ENCODE measurements around the gene BAAT.

DNA sequence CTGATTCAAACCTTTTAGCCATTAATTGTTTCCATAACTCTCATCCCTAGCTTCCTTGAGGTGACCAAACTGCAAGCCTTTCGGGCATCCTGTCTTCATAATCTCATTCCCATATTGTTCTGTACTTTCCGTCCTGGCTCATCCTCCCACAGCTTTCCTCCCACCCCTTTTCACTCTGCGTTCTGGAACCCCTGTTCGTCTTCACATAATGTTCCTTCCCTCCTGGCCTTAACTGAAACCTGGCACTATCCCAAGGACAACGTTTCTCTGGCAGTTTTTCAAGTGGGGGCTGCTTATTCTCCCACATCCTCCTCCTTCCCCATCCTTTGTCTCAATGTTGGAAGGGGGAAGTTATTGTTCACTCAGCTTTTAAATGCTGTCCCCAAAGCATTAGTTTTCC, 15.3 kb upstream of the BAAT start:
- TF ChIP-seq CTBP1 (IDR thresholded peaks at IDR 0.05; ENCODE audit: borderline replicate concordance) (no peak), SP1 (IDR thresholded peaks at IDR 0.05) (no peak), ZNF384 (IDR thresholded peaks at IDR 0.05) (no peak), BHLHE40 (IDR thresholded peaks at IDR 0.05; ENCODE audit: borderline replicate concordance) (no peak), TARDBP (IDR thresholded peaks at IDR 0.05) (no peak), FOXM1 (IDR thresholded peaks at IDR 0.05; ENCODE audit: borderline replicate concordance) (no peak), FOXA1 (IDR thresholded peaks at IDR 0.05) (no peak), ARNT (IDR thresholded peaks at IDR 0.05) (no peak), ELF4 (IDR thresholded peaks at IDR 0.05) (no peak)
- TF ChIP-seq, protein P1, sequence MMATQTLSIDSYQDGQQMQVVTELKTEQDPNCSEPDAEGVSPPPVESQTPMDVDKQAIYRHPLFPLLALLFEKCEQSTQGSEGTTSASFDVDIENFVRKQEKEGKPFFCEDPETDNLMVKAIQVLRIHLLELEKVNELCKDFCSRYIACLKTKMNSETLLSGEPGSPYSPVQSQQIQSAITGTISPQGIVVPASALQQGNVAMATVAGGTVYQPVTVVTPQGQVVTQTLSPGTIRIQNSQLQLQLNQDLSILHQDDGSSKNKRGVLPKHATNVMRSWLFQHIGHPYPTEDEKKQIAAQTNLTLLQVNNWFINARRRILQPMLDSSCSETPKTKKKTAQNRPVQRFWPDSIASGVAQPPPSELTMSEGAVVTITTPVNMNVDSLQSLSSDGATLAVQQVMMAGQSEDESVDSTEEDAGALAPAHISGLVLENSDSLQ (IDR thresholded peaks at IDR 0.05), result no peak

Measured in HEK293T (cell line).